K562 (cell line): ENCODE measurements around the gene CILP. TPM values are rescaled to one million over a fixed set of nuclear protein-coding genes. Genes with fewer than 3 reads are reported as not detected.

Source experiments
- ARID1B ChIP-seq: fragments of 450-650 bp; IDR thresholded peaks from 2 replicates; pipeline ENCODE4 v1.6.1; 2016; ENCODE audit warnings: antibody characterized with exemption, mild to moderate bottlenecking, inconsistent platforms
- ARNT ChIP-seq, 2 experiments: fragments of 450-650 bp; IDR thresholded peaks; 2 replicates each; pipeline ENCODE4 v1.6.1; 2016; ENCODE audit warnings: mild to moderate bottlenecking in 1 of 2
- CAMTA2 ChIP-seq: fragments of 250-450 bp; sonication (Bioruptor Pico); conservative IDR thresholded peaks from 2 replicates; pipeline ENCODE4 v1.5.1; 2022
- CBX1 ChIP-seq: sonication (generic); IDR thresholded peaks from 2 replicates; pipeline ENCODE4 v1.6.1; 2016; ENCODE audit warnings: antibody characterized with exemption, low read depth, mild to moderate bottlenecking
- CHD7 ChIP-seq: fragments of 200-600 bp; sonication (generic); IDR thresholded peaks from one replicate; pipeline ENCODE4 v1.6.1; 2012; ENCODE audit warnings: mild to moderate bottlenecking, low read depth, low read length, inconsistent platforms
- ELK1 ChIP-seq: sonication (generic); formaldehyde crosslinking; IDR thresholded peaks from 2 replicates; pipeline ENCODE4 v1.8.1; 2022; ENCODE audit warnings: missing genetic modification reagents
- EP300 ChIP-seq: IDR thresholded peaks from 2 replicates; pipeline ENCODE4 v1.6.1; 2012; ENCODE audit warnings: low read length, improper control_type of control experiment
- MAZ ChIP-seq, 2 experiments: fragments of 450-650 bp in 1 of 2; sonication (generic) in 1 of 2; formaldehyde crosslinking; IDR thresholded peaks in 1 of 2; conservative IDR thresholded peaks in 1 of 2; 2 replicates each; pipeline versions ENCODE4 v1.4.0 to v1.5.0; 2020; ENCODE audit warnings: mild to moderate bottlenecking in 1 of 2, missing genetic modification reagents in 1 of 2
- NCOR1 ChIP-seq: fragments of 450-650 bp; IDR thresholded peaks from 2 replicates; pipeline ENCODE4 v1.6.1; 2016; ENCODE audit warnings: mild to moderate bottlenecking, moderate library complexity
- PATZ1 ChIP-seq: fragments of 250-450 bp; sonication (Bioruptor Pico); IDR thresholded peaks from 2 replicates; pipeline ENCODE4 v1.5.0; 2020; ENCODE audit warnings: mild to moderate bottlenecking, borderline replicate concordance
- SMAD3 ChIP-seq: fragments of 450-650 bp; formaldehyde crosslinking; conservative IDR thresholded peaks from 2 replicates; pipeline ENCODE4 v1.4.0; 2020; ENCODE audit warnings: mild to moderate bottlenecking
- ZFP36 ChIP-seq: fragments of 150-350 bp; IDR thresholded peaks from 2 replicates; pipeline ENCODE4 v1.6.1; 2018; ENCODE audit warnings: low read length, low read depth; ENCODE audit not compliant: partially characterized antibody
- ZNF316 ChIP-seq: fragments of 450-650 bp; IDR thresholded peaks from 2 replicates; pipeline ENCODE4 v1.6.1; 2016
- polyA plus RNA-seq, 8 experiments: library from polyadenylated mRNA; depleted of rRNA in 4 of 8; stranded (reverse) in 5 of 8; unstranded in 3 of 8; fragments of >200 nt; fragmentation: Nextera tagmentation in 2 of 8; fragmentation: Illumina TruSeq in 1 of 8; extraction: Ambion mirVana in 2 of 8; extraction: Trizol in 1 of 8; gene quantifications; 2 replicates each; pipeline versions ENCODE4 v1.2.1 to v1.2.3, GENCODE V29; 2011 to 2014; ENCODE audit warnings: inconsistent platforms in 1 of 8, missing spikeins in 1 of 8
- total RNA-seq, 7 experiments: library from RNA; depleted of rRNA in 6 of 7; stranded (reverse); fragments of >200 nt in 6 of 7; fragmentation: Illumina TruSeq in 2 of 7; extraction: Trizol in 2 of 7; gene quantifications; 2 replicates each; pipeline versions ENCODE4 v1.2.1 to v1.2.3, GENCODE V29; 2011 to 2021; ENCODE audit warnings: low replicate concordance in 1 of 7

The CILP gene
- total and polyA plus RNA-seq, 9 of the 15 experiments (the other 6 are each of a cell fraction or from before 2014, with no cell fraction given), result 0.03 TPM; not detected in 8

- 0 out of 2 replicates have a peak, but pooled peaks have one; percentile 56 for TF ChIP-seq SMAD3
- peak; percentile 45 for TF ChIP-seq NCOR1
- no peak for TF ChIP-seq CBX1
- TF ChIP-seq ZFP36, result peak; percentile 6
- TF ChIP-seq MAZ (CRISPR knock-in tag; conservative IDR thresholded peaks at IDR 0.05 in 1 of 2, IDR thresholded peaks at IDR 0.05 in 1 of 2), result no peak
- TF ChIP-seq CAMTA2, result no peak
- TF ChIP-seq CHD7, result no peak
- peak; percentile 68; the same call in 1 of the 2 replicates for TF ChIP-seq EP300
- TF ChIP-seq PATZ1 (CRISPR knock-in tag), result no peak
- peak; percentile 95 for TF ChIP-seq ZNF316
- peak; percentile 71 for TF ChIP-seq ARID1B
- TF ChIP-seq ELK1 (CRISPR knock-in tag), result no peak
- TF ChIP-seq ARNT (IDR thresholded peaks at IDR 0.05), result 0 out of 4 replicates have a peak, but pooled peaks of 1 of the 2 experiments have one; percentile 35
These were observed 6.5 kb upstream of the CILP start (continued) for GRCh38 chr15:65217526-65218482.
